HG02884 (cell line): ENCODE data around the gene PPP2CA.

ENCODE experiments used
- ATAC-seq: cut with Tn5 transposase; IDR thresholded peaks from one replicate; pipeline ENCODE4 v1.9.1; 2021; ENCODE audit warnings: mild to moderate bottlenecking, moderate library complexity; ENCODE audit not compliant: unreplicated experiment

The PPP2CA gene

DNA sequence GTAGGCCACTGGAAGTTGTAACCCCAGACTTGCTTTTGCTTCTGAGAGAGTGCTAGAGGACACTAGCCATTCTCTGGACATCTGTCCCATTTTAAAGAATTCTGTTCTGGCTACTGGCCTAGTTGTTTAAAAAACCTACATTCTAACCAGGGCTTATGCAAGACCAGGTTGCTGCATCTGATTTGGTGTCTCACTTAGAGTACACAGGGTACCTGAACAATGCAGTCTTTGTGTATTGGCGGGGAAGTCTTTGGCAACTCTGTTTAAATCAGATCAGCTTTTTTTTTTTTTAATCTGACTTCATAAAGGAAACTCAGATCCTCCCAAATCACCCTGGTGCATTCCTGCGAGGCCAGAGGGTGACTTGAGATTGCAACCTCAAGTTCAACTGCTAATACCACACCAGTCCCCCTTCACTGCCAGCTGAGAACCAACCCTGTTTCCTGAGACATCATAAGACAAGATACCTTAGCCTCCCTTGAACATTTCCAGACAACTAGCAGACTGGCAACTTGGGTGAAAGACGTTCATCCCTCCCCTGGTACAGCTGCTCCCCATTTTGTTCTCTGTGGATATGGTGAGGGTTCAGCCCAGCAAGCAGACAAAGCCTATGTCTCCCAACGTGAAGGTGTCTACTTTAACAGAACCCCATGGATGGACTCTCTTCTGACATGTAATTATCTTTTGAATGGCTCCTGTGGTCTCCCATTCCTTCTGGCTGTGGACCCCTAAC is 76.1 kb downstream of the PPP2CA start:
- ATAC-seq, result no peak

DNA sequence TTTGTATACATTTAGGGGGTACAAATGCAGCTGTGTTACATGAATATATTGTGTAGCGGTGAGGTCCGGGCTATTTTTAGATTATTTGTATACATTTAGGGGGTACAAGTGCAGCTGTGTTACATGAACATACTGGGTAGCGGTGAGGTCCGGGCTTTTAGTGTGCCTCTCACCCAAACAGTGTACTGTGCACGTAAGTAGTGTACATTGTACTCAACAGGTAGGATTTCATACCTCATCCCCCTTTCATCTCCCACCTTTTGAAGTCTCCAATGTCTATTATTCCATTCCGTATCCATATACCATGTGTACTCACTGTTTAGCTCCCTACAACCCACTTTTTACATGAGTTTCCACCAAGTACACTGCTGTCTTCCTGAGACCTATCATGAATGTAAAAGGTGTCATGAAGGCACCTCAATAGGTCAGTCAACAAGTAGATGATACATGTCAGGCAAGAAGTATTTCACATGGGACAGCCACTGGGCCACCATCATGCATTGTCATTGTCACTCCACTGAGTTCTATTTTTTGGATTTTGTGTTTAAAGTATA is 76.8 kb downstream of the PPP2CA start:
- no peak for ATAC-seq

DNA sequence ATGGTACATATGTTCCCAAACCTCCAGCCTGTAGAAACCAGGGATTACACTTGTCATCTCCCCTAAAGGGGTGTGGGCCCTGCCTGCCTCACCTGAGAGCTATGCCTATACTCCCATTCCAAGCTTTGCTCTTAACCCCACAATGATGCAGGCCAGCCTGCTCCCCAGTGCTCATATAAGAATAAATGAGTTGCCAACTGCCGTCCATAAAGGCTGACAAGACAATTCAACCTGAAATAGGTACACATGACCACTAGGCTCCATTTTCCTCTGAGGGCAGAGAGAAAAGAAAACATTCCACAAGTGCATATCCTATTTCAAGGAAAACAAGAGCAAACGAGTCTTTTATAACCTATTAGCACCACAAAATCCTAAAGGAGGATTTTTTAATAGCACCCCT is 77.6 kb downstream of the PPP2CA start:
- ATAC-seq, result no peak

DNA sequence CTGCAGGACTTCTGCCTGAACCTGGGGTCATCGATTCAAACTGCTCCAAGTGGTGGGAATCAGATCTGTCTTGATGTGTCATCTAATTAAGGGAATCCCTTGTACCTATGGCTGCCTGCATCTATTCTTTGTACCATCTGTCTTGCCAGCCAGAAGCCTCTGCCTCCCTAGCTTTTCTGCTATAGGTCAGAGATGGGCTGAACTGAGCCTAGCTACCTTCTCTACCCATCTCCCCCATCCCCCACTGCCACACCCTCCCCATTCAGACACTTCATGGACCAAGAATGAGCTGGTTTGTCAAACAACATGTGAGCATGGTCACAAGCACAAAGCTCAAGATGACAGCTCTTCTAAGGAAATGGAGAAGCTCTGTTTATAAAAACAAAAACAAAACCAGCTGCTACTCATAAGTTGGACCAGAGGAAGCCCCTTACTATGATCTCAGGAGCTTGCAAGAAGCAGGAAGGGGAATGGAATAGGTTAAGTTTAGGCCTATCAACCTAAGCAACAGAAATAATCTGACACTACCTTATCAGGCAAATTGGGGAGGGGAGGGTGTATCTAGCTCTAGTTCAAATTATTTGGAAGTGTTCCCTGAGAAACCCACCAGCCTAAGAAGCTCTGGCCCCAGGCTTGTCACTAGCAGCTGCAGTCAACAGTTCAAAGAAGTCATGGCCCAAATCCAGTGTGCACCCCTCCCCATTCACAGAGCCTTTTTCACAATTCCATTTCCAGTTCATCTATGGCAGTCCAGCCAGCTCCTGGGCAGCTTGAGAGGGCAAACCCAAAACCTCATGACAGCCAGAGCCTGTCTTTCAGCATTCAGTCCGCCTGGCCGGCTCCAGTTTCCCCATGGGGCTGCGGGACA is 79.0 kb downstream of the PPP2CA start:
- no peak for ATAC-seq

DNA sequence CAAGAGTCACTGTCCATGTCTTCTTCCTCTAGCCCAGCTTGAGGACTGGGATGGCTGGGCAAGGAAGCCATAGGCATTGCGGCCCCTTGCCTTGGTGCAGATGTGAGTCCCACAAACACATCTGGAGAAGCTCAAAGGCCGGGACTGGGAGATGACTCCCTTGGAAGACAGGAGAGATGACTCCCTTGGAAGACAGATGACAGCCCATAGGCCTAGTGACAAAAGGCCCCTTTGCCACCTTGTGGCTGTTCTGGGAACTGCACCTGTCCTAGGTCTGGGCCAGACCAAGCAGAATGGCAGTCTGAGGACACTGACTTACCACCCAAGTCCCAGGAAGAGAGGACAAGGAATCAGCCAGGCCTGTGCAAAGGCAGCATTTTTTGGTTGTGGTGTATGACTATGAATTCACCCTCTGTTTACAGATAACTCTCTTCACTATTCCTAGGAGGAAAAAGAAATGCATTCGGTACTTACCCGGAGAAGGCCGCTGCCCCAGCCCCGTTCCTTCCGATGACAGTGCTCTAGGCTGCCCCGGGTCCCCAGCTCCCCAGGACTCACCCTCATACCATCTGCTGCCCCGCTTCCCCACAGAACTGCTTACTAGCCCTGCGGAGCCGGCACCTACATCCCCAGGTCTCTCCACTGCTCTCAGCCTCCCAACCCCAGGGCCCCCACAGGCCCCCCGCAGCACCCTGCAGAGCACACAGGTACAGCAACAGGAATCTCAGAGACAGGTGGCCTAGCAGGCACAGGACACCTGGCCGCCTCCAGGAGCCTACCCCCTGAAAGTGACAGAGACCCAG is 79.9 kb downstream of the PPP2CA start:
- no peak for ATAC-seq

DNA sequence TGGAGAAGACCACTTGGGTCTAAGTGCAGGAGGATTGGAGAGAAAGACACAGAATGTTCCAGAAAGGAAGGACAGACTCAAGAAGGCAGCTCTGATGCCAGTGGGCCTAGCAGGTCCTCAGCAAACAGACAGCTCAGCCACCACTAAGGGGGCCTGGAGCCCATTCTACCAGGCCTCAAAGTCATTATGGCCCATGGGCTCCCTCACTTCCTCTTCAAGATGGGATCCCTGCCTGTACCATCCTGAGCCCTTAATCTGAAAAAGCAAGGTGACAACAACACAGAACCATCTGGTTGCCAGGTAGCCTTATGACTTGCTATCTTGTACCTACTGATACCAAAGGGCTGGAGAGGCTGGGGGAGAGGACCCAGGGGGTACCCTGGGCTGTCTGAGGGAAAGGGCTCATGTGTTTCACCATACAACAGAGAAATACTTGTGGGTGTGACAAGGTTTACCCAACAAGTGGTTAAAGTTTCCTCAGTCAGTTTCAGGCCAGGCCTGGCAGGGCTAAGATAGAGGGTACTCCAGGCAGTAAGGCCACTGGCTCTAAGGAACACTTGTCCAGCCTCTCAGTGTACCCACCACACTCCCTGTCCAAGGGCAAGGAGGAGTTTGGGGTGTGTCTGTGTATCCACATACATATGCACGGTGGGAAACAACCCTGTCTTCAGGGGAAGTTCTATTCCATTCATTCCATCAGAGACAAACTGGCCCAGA is 80.7 kb downstream of the PPP2CA start:
- ATAC-seq, result no peak
